K562 (cell line): ENCODE data around the gene SLITRK6. TPM values are rescaled to one million over a fixed set of nuclear protein-coding genes. Genes with fewer than 3 reads are reported as not detected.

ENCODE experiments used
- ATAC-seq: fragments of 200-7000 bp; cut with Tn5 transposase; 3 replicates; pipeline ENCODE4 v1.9.1; 2020; ENCODE audit warnings: moderate library complexity
- BruUV-seq: library from RNA; stranded (reverse); fragments of 400-500 nt; replicated peaks from 2 replicates; lab custom pipeline; 2021; lab: Mats Ljungman, UMichigan
- CTCF ChIA-PET: fragments of 300-600 bp; formaldehyde crosslinking; extraction: SDS; loops from one replicate; lab custom pipeline; 2021; ENCODE audit warnings: low intra/inter-chr PET ratio; lab: Yijun Ruan, JAX
- POLR2A ChIA-PET: fragments of 300-600, 350-650 bp; sonication (Branson Sonifier 250); formaldehyde crosslinking; extraction: SDS; loops from one replicate; lab custom pipeline; 2021; ENCODE audit warnings: antibody characterized with exemption, inconsistent platforms; lab: Yijun Ruan, JAX
- DNase-seq, 4 experiments: peaks; one replicate each; pipeline versions ENCODE4 v3.0.0 to v3.0.0-alpha.2; 2011 to 2018; ENCODE audit warnings: low spot score in 3 of 4, mixed read lengths in 3 of 4; ENCODE audit errors: extremely low read depth in 1 of 4
- FAIRE-seq: peaks from 2 replicates; lab custom pipeline; 2011; peaks lifted over from hg19 to GRCh38; lab: Jason Lieb, UNC
- H2AFZ ChIP-seq: 2 replicates; pipeline ENCODE4 v1.6.0; 2011; ENCODE audit warnings: low read depth, low read length, control low read depth, inconsistent platforms
- H3K27ac ChIP-seq: fragments of 200-600 bp; 3 replicates; pipeline ENCODE4 v1.8.0; 2011; ENCODE audit warnings: low read depth, mild to moderate bottlenecking, control low read depth, inconsistent platforms, low read length, moderate library complexity, mixed read lengths; ENCODE audit errors: extremely low read depth
- H3K27me3 ChIP-seq, 2 experiments: fragments of 300-600 bp in 1 of 2; 2 replicates in 1 of 2; 3 replicates in 1 of 2; pipeline versions ENCODE4 v1.6.0 to v1.8.0; 2011; ENCODE audit warnings: inconsistent platforms in 2 of 2, low read length in 2 of 2, mild to moderate bottlenecking in 1 of 2, mixed read lengths in 1 of 2, moderate library complexity in 1 of 2; ENCODE audit not compliant: control insufficient read depth in 2 of 2, insufficient read depth in 2 of 2
- H3K36me3 ChIP-seq: fragments of 300-600 bp; 3 replicates; pipeline ENCODE4 v1.8.0; 2011; ENCODE audit warnings: mild to moderate bottlenecking, low read length, inconsistent platforms; ENCODE audit not compliant: control insufficient read depth, insufficient read depth
- H3K4me1 ChIP-seq, 2 experiments: fragments of 200-600 bp in 1 of 2; replicated peaks in 1 of 2; 2 replicates in 1 of 2; 3 replicates in 1 of 2; pipeline versions ENCODE4 v1.5.1 to v1.8.0; 2011; ENCODE audit warnings: inconsistent platforms in 2 of 2, low read length in 2 of 2, mild to moderate bottlenecking in 1 of 2, mixed read lengths in 1 of 2, moderate library complexity in 1 of 2; ENCODE audit not compliant: control insufficient read depth in 2 of 2, insufficient read depth in 2 of 2
- H3K4me2 ChIP-seq: 2 replicates; pipeline ENCODE4 v1.6.1; 2011; ENCODE audit warnings: low read length, control low read depth, inconsistent platforms, mixed read lengths; ENCODE audit not compliant: insufficient read depth
- H3K4me3 ChIP-seq: fragments of 200-600 bp; sonication (generic), shearing (Covaris generic); 2 replicates; pipeline ENCODE4 v1.5.1; 2016; ENCODE audit warnings: control low read depth, inconsistent platforms
- H3K79me2 ChIP-seq: fragments of 200-600 bp; 3 replicates; pipeline ENCODE4 v1.8.0; 2011; ENCODE audit warnings: low read length, inconsistent platforms; ENCODE audit not compliant: control insufficient read depth, insufficient read depth
- H3K9ac ChIP-seq, 2 experiments: 2 replicates each; pipeline versions ENCODE4 v1.6.0 to v1.6.1; 2011; ENCODE audit warnings: low read depth in 2 of 2, low read length in 2 of 2, control low read depth in 1 of 2, inconsistent platforms in 1 of 2, mild to moderate bottlenecking in 1 of 2, mixed read lengths in 1 of 2; ENCODE audit not compliant: insufficient read depth in 1 of 2
- H3K9me1 ChIP-seq: one replicate; pipeline ENCODE4 v1.6.0; 2011; ENCODE audit warnings: inconsistent platforms, mild to moderate bottlenecking, low read length, moderate library complexity; ENCODE audit not compliant: control insufficient read depth, insufficient read depth
- H3K9me3 ChIP-seq: replicated peaks from 2 replicates; pipeline ENCODE4 v1.5.1; 2011; ENCODE audit warnings: low read depth, low read length, inconsistent platforms; ENCODE audit not compliant: control insufficient read depth, insufficient read depth
- H4K20me1 ChIP-seq: replicated peaks from 2 replicates; pipeline ENCODE4 v1.6.1; 2011; ENCODE audit warnings: low read length, inconsistent platforms, mixed read lengths; ENCODE audit not compliant: control insufficient read depth, insufficient read depth
- ATF4 ChIP-seq: fragments of 450-650 bp; formaldehyde crosslinking; IDR thresholded peaks from 2 replicates; pipeline ENCODE4 v1.4.0; 2022; ENCODE audit warnings: mild to moderate bottlenecking, moderate library complexity
- CHD4 ChIP-seq: fragments of 200-600 bp; sonication (generic); IDR thresholded peaks from 3 replicates; pipeline ENCODE4 v1.6.1; 2012; ENCODE audit warnings: low read depth, mild to moderate bottlenecking, mixed read lengths, low read length, inconsistent platforms; ENCODE audit not compliant: insufficient read depth, insufficient replicate concordance, poor library complexity, severe bottlenecking
- ELF1 ChIP-seq: fragments of 200-800 bp; sonication (Bioruptor generic); IDR thresholded peaks from 2 replicates; pipeline ENCODE4 v1.6.1; 2016; ENCODE audit warnings: missing genetic modification characterization, missing compliant biosample characterization
- ETV1 ChIP-seq: fragments of 450-650 bp; conservative IDR thresholded peaks from 2 replicates; pipeline ENCODE4 v1.6.1; 2016; ENCODE audit warnings: missing genetic modification characterization, control low read depth, low read depth, missing compliant biosample characterization
- FOXA3 ChIP-seq, 2 experiments: fragments of 450-650 bp in 1 of 2; sonication (generic) in 1 of 2; formaldehyde crosslinking; IDR thresholded peaks in 1 of 2; conservative IDR thresholded peaks in 1 of 2; 2 replicates each; pipeline versions ENCODE4 v1.4.0 to v1.8.0; 2020 to 2022; ENCODE audit warnings: mild to moderate bottlenecking in 2 of 2, missing genetic modification reagents in 1 of 2
- KAT8 ChIP-seq: fragments of 450-650 bp; IDR thresholded peaks from 2 replicates; pipeline ENCODE4 v1.6.1; 2016; ENCODE audit warnings: low read depth, mild to moderate bottlenecking
- NFE2L1 ChIP-seq: fragments of 450-650 bp; IDR thresholded peaks from 2 replicates; pipeline ENCODE4 v1.6.1; 2016; ENCODE audit warnings: missing genetic modification characterization, low read depth, mild to moderate bottlenecking, missing compliant biosample characterization, moderate library complexity, borderline replicate concordance
- STAT5A ChIP-seq: IDR thresholded peaks from 2 replicates; pipeline ENCODE4 v1.6.1; 2012; ENCODE audit warnings: low read length, inconsistent platforms, borderline replicate concordance
- ZNF644 ChIP-seq: fragments of 200-800 bp; sonication (Bioruptor generic); IDR thresholded peaks from 2 replicates; pipeline ENCODE4 v1.6.1; 2016; ENCODE audit warnings: low read depth, missing genetic modification characterization, missing compliant biosample characterization
- ZNF785 ChIP-seq: fragments of 250-450 bp; sonication (Bioruptor Pico); IDR thresholded peaks from 2 replicates; pipeline ENCODE4 v1.4.0; 2020; ENCODE audit warnings: mild to moderate bottlenecking
- WGBS: fragments of 100-300 bp; shearing (Covaris generic); methylation state at CpG from one replicate; pipeline ENCODE4 v1.1.6; 2016; ENCODE audit warnings: low coverage, mixed read lengths; ENCODE audit not compliant: insufficient coverage; ENCODE audit errors: missing lambda C conversion rate; 5-methylcytosine and 5-hydroxymethylcytosine counted together
- in situ Hi-C: fragments of 300-500 bp; cut with MboI; formaldehyde crosslinking; loops from 4 replicates; pipeline ENCODE4 v1.15.0; 2018; ENCODE audit warnings: inconsistent platforms, mixed read lengths
- intact Hi-C: fragments of 100-400 bp; cut with micrococcal nuclease; formaldehyde crosslinking; loops from 2 replicates; pipeline ENCODE4 v1.14.2; 2022
- polyA plus RNA-seq, 8 experiments: library from polyadenylated mRNA; depleted of rRNA in 4 of 8; stranded (reverse) in 5 of 8; unstranded in 3 of 8; fragments of >200 nt; fragmentation: Nextera tagmentation in 2 of 8; fragmentation: Illumina TruSeq in 1 of 8; extraction: Ambion mirVana in 2 of 8; extraction: Trizol in 1 of 8; gene quantifications; 2 replicates each; pipeline versions ENCODE4 v1.2.1 to v1.2.3, GENCODE V29; 2011 to 2014; ENCODE audit warnings: inconsistent platforms in 1 of 8, missing spikeins in 1 of 8
- total RNA-seq, 7 experiments: library from RNA; depleted of rRNA in 6 of 7; stranded (reverse); fragments of >200 nt in 6 of 7; fragmentation: Illumina TruSeq in 2 of 7; extraction: Trizol in 2 of 7; gene quantifications; 2 replicates each; pipeline versions ENCODE4 v1.2.1 to v1.2.3, GENCODE V29; 2011 to 2021; ENCODE audit warnings: low replicate concordance in 1 of 7
- TF ChIP-seq, protein P1 (sequence below): sonication (generic); formaldehyde crosslinking; IDR thresholded peaks from 2 replicates; pipeline ENCODE4 v1.8.1; 2022; ENCODE audit warnings: missing genetic modification reagents

The SLITRK6 gene
- total and polyA plus RNA-seq, 9 of the 15 experiments (the other 6 are each of a cell fraction or from before 2014, with no cell fraction given) = 0.01 to 0.04 TPM; not detected in 7

DNA sequence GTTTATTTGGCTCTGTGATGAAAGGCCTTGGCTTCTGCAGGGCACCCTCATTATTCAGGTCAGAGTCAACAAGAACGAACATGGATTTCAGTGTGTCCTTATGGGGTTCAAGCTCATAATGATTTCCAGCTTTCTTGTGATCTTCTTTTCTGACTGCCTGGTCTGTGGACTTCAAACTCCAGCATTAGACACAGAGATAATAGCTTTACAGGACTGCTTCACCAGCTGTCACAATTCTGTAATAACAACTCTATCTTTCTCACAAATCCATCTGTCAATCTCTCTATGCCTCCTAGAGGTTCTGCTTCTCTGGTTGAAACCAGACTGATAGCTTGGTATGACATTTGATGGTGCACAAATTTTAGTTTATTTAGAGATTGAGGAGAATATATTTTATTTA, 13.1 kb upstream of the SLITRK6 start:
- no peaks in the 10 kb centered on the region for H3K4me1 ChIP-seq
- H4K20me1 ChIP-seq = no peaks in the 10 kb centered on the region
- no peaks in the 10 kb centered on the region for H3K36me3 ChIP-seq
- BruUV-seq = no TSS peak
- no peaks in the 10 kb centered on the region for H3K79me2 ChIP-seq
- no peak for DNase-seq
- no peak overlapping the region for H2AFZ ChIP-seq
- no peak overlapping the region for H3K4me2 ChIP-seq
- no peak for FAIRE-seq
- H3K9me3 ChIP-seq = no peaks in the 10 kb centered on the region
- H3K9ac ChIP-seq = no peak overlapping the region
- ChIA-PET POLR2A (no interaction called here), CTCF (no interaction called here)
- ATAC-seq = no peak
- H3K27me3 ChIP-seq = no peaks in the 10 kb centered on the region
- TF ChIP-seq ZNF644 (no peak), KAT8 (no peak), FOXA3 (CRISPR knock-in tag; conservative IDR thresholded peaks at IDR 0.05 in 1 of 2, IDR thresholded peaks at IDR 0.05 in 1 of 2) (no peak), NFE2L1 (tag) (no peak), ATF4 (CRISPR knock-in tag) (no peak), CHD4 (no peak), ETV1 (tag) (no peak), STAT5A (no peak), ZNF785 (no peak), ELF1 (no peak)
- TF ChIP-seq, protein P1, sequence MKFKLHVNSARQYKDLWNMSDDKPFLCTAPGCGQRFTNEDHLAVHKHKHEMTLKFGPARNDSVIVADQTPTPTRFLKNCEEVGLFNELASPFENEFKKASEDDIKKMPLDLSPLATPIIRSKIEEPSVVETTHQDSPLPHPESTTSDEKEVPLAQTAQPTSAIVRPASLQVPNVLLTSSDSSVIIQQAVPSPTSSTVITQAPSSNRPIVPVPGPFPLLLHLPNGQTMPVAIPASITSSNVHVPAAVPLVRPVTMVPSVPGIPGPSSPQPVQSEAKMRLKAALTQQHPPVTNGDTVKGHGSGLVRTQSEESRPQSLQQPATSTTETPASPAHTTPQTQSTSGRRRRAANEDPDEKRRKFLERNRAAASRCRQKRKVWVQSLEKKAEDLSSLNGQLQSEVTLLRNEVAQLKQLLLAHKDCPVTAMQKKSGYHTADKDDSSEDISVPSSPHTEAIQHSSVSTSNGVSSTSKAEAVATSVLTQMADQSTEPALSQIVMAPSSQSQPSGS (CRISPR knock-in tag) = no peak
- no peak overlapping the region for H3K27ac ChIP-seq
- 22% methylated on average over 1 of the region's 1 CpG for WGBS
- intact Hi-C loops = no loop called here
- no peaks in the 10 kb centered on the region for H3K9me1 ChIP-seq
- H3K4me3 ChIP-seq = no peak overlapping the region
- in situ Hi-C loops = loop anchor here (25.0 kb wide), 1 partner anchor 900 kb away; no protein-coding TSS in a partner anchor
